HTR-8/SVneo (cell line): ENCODE measurements around the gene CETP.

Experiments
- DNase-seq: peaks from one replicate; pipeline ENCODE4 v3.0.0; 2011; ENCODE audit warnings: low spot score, mixed read lengths; ENCODE audit not compliant: insufficient read length
- FAIRE-seq: peaks from 2 replicates; lab custom pipeline; 2011; peaks lifted over from hg19 to GRCh38; lab: Jason Lieb, UNC

The CETP gene

DNA sequence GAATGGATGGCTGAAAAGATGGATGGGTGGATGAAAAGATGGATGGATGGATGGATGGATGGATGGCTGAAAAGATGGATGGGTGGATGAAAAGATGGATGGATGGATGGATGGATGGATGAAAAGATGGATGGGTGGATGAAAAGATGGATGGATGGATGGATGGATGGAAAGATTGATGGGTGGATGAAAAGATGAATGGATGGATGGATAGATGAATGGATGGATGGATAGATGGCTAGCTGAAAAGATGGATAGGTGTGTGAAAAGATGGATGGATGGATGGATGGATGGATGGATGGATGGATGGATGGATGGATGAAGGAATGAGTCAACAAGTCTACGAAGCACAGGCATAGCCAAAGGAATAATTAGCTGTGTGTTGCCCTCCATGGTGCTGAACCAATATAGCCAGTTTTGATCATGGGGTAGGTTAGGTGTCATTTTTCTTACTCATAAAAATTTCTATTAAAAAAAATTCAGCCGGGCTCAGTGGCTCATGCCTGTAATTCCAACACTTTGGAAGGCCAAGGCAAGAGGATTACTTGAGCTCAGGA, 68.7 kb downstream of the CETP start:
- no peak for DNase-seq
- peak; percentile 20 for FAIRE-seq

DNA sequence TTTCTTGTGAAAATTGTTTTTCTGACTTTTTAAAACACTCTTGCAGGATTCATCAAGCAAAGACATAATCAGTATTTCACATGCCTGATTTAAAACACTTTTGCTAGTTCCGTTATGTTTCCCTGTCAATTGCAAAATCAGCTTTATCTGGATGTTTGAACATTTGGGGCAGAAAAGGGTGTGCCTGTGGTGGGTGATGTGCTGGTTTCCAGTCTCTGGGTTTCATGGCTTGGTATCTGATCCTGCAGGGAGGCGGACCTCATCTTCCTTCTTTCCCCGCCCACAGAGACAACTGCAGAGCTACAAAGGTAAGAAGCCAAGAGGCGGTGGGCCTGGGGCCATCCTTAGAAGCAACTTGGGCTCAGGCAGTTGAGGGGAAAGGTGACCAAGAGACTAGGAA, 69.4 kb downstream of the CETP start:
- no peak for FAIRE-seq
- no peak for DNase-seq

DNA sequence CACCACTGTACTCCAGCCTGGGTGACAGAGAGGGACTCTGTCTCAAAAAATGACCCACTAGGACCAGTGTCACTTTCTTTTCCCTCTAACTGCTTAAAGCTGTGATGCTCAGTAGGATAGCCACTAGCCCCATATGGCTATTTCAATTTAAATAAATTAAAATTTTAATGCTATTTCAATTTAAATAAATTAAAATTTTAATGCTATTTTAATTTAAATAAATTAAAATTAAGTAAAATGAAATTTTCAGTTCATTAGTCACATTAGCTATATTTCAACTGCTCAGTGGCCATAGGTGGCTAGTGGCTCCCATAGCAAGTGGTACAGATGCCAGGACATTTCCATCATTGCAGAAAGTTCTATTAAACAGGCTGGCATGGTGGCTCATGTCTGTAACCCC, 70.6 kb downstream of the CETP start:
- FAIRE-seq (no peak), DNase-seq (no peak)

DNA sequence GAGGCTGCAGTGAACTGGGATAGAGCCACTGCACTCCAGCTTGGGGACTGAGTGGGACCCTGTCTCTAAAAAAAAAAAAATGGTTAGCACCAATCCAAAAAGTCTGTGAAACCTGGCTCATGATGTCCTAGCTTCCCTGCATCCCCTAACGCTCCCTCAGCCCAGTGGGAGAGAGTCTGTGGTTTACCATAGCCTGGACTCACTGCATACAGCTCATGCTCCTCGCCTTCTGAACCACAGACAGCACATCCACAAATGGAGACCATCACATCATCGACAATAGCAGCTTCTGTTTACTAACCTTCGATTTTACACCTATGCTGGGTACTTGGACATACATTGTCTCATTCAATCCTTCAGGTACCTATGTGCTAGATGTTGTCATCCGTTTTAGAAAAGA, 71.2 kb downstream of the CETP start:
- FAIRE-seq (no peak), DNase-seq (no peak)
